NCI-H1105 treated with DMSO at 0.1 percent for 48 hours (cell line): Measurements from ENCODE around the gene TCF12.
A peak's percentile ranks its signal among the peaks of the same experiment; 100 is the strongest.
"Not testable (repeated sequence)": the region's sequence is repeated elsewhere in the genome, so short reads cannot be mapped to it uniquely, and the experiment has no call there.

Experiments used
- DNase-seq: peaks from one replicate; lab custom pipeline; 2025; lab: John Stamatoyannopoulos, UW

TCF12 gene

DNA sequence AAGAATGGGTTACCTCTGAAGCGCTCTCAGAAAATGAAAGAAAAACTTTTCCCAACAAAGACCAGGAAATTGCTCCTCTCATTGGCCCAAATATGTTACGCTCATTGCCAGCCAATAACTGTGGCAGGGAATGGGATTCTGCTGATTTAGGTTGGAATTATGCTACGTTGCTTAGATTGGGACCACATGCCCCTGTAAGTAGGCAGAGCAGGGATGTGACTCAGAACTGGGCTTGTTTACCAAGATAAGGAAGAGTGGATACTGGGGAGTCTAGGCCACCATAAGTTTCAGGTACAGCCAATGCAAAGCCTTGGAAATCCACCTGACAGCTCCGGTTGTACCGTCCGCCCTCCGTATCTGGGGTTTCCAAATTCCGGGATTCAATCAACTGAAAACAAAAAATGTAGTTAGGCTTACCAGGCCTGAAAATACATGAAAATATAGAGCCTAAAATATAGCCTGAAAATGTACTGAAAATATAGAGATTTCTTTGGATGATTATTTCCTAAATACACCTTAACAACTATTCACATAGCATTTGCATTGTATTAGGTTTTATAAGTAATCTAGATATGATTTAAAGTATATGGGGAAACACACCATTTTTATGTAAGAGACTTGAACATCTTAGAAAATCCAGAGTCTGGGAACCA, 1.5 kb upstream of the TCF12 start:
- no peak for DNase-seq

DNA sequence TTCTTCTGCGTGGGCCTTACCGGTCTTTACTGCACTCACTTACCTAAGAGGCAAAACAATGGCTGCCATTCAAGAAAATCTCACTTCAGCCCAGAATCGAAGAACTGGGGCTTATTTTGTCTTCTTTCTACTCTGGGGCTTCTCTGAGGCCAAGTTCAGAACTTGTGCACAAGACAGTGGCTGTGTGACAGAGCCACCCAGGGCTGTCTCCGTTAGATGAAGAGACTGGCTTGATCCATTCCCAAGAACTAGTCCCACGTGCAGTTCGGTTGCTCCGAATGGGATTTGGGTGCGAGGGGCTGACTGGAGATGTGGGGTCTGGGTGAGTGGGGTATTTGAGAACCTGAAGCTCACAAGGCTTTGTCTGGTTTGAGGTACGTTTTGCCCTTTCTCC, 795 bp upstream of the TCF12 start:
- DNase-seq = no peak

DNA sequence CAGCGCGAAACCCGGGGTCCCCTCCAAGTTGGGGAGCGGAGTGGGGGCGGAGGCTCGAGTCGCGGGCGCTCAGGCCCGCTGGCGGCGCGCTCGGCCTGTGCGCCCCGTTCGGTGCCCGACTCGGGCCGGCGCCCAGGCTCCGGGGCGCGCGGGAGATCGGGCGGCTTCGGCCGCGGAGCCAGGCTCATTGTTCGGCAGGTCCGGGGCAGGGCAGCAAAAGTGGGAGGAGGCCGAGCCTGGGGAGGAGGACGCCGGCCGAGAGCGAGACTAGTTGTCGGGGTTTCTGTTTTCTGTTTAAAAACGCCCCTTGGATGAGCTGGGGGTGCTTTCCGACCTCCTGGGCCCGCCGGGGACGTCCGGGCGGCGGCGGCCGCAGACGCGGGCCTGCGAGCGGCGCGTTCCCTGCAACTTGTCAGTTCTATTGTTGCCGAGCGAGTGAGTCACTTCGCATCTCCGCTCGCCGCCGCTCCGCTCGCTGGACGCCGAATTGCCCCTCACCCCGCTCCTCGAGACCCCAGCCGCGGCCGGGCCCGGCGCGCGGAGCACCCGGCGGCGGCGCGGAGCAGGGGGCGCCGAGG, 676 bp downstream of the TCF12 start:
- peak; percentile 28 for DNase-seq

DNA sequence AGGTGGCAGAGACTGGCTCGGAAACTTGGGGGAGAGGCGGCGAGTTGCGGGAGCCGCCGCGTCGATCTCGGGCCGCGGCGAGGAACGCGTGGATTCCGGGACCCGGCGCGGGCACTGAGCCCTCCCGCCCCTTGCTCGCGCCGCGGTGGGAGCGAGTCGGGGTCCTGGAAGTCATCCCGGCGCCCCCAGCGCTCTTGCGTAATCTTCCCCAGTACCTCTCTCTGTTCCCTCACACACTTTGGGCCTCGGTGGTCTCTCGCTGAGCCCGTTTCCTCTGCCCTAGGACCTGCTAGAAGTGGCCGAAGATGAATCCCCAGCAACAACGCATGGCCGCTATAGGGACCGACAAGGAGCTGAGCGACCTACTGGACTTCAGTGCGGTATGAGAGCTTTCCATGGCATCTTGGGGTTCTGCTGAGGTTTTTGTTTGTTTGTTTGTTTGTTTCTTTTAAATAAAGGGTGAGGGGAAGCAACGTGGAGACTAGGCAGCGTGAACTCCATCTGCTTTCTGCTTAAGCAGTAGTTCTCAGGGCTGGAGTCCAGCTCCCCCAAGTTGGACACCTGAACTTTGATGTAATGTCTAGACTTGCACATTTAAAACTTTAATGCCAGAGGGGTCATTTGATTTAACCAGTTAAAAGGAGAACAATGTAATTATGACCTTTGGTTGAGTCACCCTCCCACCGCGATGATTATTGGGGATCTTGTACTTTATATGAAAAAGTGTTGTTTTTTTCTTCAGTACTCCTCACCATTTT, 1.3 kb downstream of the TCF12 start:
- DNase-seq = no peak

DNA sequence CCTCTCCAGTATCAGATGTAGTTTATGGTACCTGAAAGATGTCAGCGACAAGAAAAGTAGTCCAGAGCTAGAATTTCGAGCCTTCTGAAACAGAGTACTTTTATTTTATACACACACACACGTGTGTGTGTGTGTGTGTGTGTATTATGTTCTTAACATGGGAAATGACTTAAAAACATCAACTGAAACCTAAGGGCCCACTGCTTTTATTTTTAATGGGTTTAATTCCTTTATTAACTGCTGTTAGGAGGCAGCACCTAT, 1.9 kb downstream of the TCF12 start:
- no peak for DNase-seq

DNA sequence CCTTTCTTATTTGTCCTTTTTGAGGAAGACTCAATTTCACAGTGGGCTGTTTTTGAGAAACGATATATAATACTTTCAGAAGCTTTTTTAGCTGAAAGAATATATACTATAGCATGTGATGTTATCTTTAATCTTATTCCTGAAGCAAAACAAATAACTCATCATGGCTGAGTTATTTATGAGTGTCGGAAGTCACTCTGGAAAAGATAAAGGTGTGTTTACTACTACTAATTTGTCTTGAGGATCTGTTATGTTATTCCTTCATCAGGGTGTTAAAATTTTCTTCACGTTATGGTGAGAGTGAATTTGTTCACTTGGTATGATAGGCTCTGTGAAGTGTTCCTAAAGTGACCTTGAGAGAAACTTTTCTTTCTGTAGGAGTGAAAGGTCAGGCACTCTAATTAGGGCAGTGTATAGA, 4.7 kb downstream of the TCF12 start:
- DNase-seq = no peak

DNA sequence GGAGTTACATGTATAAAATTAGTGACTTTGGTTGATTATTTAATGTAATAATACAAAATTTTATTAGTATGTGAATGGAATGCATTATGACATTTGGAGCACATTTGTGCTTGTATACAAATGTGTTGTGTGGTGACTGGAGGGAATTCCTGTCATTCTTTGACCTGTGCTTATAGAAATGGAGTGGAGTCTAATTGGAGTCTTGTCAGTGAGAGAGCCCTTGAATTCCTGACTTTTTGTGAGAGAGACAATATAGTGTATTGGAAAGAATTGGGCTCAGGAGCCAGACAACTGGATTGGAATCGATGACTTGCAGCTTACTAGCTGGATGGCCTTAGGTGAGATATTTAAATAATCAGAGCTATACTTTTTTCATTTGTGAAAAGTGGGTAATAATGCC, 9.4 kb downstream of the TCF12 start:
- DNase-seq = no peak

DNA sequence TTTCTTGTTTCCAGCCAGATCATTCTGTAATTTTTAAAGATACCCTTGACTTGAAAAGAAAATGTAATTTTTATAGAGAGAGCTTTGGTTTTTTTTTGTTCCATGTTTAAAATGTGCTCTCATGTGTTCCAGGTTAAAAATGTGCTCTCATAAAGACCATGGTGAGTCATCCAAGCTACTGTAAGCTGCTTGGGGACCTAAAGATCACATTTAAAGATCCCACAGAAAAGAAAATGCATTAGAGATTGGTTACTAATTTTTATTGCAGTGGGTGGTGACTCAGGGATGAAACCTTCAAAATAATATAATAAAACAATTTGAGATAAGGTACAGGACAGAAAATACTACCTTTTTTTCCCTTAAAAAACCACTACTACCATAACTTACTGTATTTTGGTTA, 11.0 kb downstream of the TCF12 start:
- no peak for DNase-seq

DNA sequence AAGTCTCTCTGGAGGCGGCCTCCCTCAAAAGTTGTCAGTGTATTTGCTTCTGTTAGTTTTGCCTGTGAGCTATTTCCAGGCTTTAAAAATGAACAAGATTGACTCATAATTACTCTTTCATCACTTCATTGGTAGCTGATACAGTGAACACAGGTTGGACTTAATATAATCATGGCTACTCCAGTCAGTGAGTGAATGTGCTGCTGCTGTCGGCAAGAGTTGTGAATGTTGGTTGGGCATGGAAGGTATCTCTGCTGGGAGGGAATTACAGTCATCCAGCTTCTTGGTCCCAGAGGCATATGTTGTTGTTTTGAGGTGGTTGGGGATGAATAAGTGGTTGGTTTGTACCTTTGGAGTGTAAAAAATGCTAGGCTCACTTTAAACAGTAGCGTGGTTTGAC, 11.5 kb downstream of the TCF12 start:
- DNase-seq = no peak

DNA sequence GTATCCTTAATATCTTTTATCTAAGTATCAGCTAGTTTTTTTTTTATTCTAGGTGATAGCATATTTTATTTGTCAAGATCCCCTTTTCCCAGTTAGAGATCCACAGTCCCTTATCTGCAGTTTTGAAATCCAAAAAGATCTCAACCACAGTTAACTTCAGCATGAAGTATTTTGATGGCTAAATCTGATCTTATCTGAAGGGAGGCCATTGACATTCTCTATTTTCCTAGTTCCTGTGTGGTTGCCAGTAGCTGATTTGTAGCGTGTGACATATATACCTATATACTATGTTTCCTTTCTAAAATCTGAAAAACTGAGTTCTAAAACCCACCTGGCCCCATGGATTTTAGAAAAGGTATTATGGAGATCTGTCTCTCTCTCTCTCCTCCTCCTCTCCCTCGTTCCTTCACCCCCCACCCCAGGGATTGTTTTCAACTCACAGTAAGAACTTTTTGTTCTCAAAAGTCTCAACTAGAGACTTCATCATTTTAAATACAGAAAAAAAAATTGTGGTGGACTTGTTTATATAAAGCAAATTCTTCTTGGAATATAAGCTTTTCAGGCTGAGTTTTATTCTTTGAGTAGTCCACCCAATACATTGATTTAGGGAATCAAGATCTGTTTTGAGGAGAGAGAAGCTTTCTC, 12.3 kb downstream of the TCF12 start:
- DNase-seq = no peak

DNA sequence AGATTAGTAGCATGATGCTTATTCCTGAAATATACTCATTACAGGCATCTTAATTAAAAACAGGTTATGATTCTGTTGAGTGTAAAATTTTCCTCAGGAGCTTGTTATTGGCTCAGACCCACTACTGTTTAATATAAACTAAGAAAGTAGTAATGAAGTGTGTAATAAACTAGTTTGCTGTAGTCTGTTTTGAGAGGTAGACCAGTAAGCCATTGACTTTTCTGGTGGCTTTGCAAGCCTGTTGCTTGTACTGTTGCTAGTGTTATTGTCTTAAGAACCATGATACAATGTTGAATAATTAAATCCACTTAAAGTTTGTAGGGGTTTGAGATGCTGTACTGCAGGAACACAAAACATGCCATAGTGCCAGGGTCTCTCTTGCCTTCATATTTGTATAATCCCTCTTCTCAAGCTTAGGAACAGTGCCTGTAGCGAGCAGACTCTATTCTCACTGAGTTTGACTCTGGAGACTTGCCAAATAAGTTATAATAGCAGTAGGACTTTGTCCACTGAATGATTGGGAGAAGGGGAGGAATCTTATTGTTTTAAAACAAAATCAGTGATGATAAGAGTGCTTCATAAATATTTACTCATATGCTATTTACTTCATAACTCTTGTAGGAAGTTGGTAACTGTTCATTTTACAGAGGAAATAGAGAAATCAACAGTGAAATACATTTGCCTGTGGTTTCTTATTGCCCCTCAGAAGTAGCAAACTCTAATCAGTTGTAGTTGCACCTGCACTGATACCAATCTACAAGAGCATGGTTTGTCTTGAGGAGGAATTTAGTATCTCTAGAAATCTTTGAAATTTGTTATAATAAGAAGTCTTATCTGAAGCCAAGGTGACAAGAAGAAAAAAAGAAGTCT, 13.4 kb downstream of the TCF12 start:
- DNase-seq = no peak

DNA sequence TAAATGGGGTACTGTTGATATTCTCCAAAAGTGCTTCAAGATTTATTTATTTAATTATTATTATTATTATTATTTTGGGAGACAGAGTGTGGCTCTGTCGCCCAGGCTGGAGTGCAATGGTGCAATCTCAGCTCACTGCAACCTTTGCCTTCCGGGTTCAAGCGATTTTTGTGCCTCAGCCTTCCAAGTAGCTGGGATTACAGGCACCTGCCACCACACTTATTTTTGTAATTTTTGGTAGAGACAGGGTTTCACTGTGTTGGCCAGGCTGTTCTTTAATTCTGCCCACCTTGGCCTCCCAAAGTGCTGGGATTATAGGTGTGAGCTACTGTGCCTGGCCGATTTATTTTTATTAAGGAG, 14.0 kb downstream of the TCF12 start:
- DNase-seq = not testable (repeated sequence)

DNA sequence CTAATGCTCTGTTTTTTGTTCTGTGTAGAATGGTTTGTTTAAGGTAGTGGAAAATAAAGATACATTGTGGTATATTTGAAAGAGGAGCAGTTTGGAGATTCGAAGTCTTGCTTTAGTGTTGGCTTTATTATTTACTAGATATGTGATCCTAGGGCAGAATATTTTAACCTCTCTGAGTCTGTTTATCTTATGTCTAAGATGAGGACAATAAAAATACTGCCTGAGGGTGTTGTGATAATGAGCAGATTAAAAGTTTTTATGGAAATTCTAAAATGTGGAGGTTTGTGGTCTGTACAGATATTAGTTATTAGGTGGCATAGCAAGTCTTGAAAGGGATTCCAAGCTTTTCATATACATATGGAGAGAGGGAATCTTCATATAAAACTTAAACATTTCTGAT, 15.0 kb downstream of the TCF12 start:
- DNase-seq = no peak

DNA sequence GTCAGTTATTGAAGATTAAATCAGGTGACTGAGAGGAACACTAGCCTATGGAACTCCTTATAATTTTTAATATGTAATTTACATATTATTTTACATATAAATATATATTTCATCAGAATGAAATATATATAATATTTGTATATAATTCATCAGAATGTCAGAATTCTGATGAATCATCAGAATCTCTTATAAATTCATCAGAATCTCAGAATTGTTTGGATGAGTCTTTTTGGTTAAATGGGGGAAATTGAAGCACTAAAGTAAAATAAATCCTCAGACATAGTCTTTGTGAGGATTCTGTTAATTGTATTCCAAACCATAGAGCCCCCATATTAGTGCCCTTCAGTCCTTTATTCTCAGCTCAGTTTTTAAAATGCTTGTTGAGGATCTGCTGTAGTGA, 15.4 kb downstream of the TCF12 start:
- DNase-seq = no peak

DNA sequence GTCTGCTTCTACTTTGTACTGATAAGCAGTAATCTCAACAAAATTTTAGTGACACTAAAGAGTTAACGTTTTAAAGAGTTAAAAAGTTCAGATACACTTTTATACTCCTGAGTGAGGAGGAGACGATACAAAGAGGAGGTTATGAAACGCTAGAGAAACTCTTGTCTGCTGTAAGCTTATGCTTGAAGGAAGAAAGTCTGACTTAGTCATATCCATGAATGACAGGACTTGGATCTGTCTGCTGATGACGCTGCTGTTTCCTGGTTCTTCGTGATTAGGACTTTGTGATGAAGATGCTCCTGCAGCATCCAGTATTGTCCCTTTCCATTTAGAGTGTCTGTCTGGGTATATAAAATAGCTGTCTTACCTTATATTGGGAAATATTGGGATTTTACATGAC, 15.8 kb downstream of the TCF12 start:
- DNase-seq = no peak

DNA sequence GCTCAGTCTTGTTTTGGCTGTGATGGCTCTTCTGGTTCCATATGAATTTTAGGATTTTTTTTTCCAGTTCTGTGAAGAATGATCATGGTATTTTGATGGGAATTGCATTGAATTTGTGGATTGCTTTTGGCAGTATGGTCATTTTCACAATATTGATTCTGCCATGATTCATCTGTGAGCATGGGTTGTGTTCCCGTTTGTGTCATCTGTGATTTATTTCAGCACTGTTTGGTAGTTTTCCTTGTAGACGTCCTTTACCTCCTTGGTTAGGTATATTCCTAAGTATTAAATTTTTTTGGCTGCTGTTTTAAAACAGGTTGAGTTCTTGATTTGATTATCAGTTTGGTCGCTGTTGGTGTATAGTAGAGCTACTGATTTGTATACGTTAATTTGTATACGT, 18.5 kb downstream of the TCF12 start:
- no peak for DNase-seq

DNA sequence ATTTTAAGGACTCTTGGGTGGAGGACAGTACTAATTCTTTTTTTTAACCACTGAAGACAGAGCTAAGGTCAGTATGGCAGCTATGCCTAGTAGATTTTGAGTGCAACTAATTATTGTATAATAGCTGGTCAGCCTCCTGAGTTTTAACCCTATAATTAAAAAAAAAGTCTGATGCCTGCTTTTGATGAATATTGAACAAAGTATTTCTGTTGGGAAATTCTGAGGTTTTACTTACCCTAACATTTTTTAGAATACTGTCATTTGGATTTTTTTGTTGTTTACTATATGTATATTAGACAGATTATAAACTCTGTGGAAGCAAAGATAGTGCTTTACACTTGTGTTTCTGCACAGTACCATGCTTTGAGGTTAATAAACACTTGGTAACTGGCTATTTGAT, 20.8 kb downstream of the TCF12 start:
- DNase-seq = no peak

DNA sequence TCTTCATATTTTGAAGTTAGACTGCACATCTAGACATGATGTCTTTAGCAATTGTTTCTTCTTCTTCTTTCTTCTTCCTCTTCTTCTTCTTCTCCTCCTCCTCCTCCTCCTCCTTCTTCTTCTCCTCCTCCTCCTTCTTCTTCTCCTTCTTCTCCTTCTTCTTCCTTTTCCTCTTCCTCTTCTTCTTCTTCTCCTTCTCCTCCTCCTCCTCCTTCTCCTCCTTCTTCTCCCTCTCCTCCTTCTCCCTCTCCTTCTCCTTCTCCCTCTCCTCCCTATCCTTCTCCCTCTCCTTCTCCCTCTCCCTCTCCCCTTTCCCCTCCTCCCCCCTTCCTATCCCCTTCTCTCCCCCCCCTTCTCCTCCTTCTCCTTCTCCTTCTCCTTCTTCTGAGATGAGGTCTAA, 21.9 kb downstream of the TCF12 start:
- DNase-seq = no peak

DNA sequence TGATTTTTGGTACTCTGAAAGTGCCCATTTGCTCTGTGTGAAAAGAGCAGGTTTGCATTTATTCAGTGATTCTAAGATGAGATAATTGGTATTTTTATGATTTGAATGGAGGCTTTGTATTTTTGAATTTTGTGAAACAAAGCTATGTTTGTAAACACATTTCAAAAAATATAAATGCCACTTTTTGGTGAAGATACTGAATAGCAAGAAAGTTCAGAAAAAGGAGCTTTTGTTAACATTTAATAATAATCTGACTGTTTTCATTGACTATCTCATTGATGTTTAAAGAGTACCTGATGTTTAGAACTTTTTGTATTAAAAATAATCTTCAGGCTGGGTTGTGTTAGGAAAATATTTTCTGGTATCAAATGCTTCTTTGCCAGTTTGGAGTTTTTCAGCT, 23.7 kb downstream of the TCF12 start:
- no peak for DNase-seq

DNA sequence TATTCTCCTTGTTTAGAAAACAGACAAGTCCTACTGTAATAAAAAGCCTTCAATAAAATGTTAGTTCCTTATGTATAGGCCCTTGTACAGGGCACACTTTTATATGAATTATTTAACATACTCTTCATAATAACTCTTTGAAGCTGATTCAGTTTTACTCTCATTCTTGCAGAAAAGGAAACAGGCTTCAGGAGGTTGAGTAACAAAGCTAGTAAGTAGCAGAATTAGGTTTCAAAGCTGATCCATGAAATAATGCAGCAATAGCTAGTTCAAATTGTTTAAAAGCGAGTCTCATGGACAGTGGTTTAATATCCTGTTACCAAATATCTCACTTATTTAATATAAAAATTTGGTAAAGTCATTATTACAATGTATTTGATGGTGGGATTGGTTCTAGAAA, 25.0 kb downstream of the TCF12 start:
- no peak for DNase-seq

DNA sequence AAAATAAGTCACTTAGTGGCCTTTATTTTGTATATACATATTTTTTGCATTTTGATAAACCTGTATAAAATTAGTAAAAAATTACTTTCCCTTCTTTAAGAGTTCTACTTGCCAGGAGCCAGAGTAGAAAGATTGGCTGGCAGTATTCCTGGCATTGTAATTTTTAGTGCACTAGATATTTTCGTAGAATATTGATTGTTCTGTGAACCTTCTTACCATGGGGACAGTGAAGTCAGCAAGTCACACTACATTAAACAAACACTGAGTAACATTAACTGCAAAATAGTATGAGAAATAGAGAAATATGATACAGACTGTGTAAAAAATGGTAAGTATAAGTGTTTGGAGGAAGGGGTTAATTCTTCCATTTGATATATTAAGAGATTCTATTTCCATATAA, 26.0 kb downstream of the TCF12 start:
- no peak for DNase-seq

DNA sequence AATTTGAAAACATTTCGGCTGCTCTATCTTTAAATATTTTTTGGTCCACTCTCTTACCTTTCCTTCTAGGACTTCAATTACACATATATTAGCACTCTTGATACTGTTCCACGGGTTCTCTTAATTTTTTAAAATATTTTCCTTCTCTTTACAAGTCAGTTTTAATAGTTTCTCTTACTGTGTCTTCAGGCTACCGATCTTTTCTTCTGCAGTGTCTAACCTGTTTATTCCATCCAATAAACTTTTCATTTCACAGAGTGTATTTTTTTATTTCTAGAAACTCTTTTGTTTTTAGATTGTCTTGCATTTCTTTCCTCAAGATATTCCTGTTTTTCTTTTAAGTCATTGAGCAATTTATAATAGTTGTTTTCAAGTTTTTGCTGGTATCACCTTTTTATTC, 27.7 kb downstream of the TCF12 start:
- DNase-seq = no peak
